Renal pelvis (tissue), 3 donors: ENCODE data around the gene TAMALIN. TPM values are rescaled to one million over a fixed set of nuclear protein-coding genes. Genes with fewer than 3 reads are reported as not detected.

Source experiments
- polyA plus RNA-seq, 3 donors: library from polyadenylated mRNA; unstranded; fragments of 120-200 nt; gene quantifications; one replicate each; pipeline ENCODE4 v1.2.1, GENCODE V29; 2013; ENCODE audit not compliant: insufficient read length in 3 of 3

TAMALIN gene
- polyA plus RNA-seq, 3 donors = 17.7 to 20.3 (median 19.3) TPM

Other genes starting within 250 kb of the TAMALIN start
- 1 to 10 TPM; 5.4 to 7.0 (median 6.2) TPM for gene FIGNL2, start 158.2 kb upstream of the TAMALIN start, polyA plus RNA-seq
- gene ANKRD33, start 118.8 kb upstream of the TAMALIN start, polyA plus RNA-seq = under 1 TPM; 0.14 to 0.73 (median 0.53) TPM
- gene ACVRL1, start 99.4 kb upstream of the TAMALIN start, polyA plus RNA-seq = 10 to 100 TPM; 33.6 to 37.1 (median 34.3) TPM
- gene ACVR1B, start 55.2 kb upstream of the TAMALIN start, polyA plus RNA-seq = 10 to 100 TPM; 53.4 to 65.8 (median 58.7) TPM
- 10 to 100 TPM in 2 of 3 donors, 1 to 10 TPM in 1; 9.5 to 14.7 (median 14.1) TPM for gene NR4A1, start 44.5 kb downstream of the TAMALIN start, polyA plus RNA-seq
- 10 to 100 TPM; 28.7 to 34.0 (median 30.1) TPM for gene ATG101, start 63.0 kb downstream of the TAMALIN start, polyA plus RNA-seq
- gene SMIM41, start 72.8 kb downstream of the TAMALIN start, polyA plus RNA-seq = under 1 TPM; 0.61 to 0.73 (median 0.73) TPM
- 1 to 10 TPM in 1 of 3 donors, under 1 TPM in 2; 0.70 to 1.1 (median 0.99) TPM for gene KRT80, start 185.1 kb downstream of the TAMALIN start, polyA plus RNA-seq
- gene KRT7, start 226.3 kb downstream of the TAMALIN start, polyA plus RNA-seq = 10 to 100 TPM; 62.3 to 83.1 (median 64.3) TPM